WTC11 (cell line): ENCODE data around the gene COL4A2.

Experiments used
- FOXJ3 ChIP-seq: sonication (generic); formaldehyde crosslinking; IDR thresholded peaks from 2 replicates; pipeline ENCODE4 v1.9.0; 2021; ENCODE audit warnings: missing genetic modification reagents, mild to moderate bottlenecking, borderline replicate concordance
- IRF2 ChIP-seq: sonication (generic); formaldehyde crosslinking; IDR thresholded peaks from 2 replicates; pipeline ENCODE4 v1.8.0; 2022; ENCODE audit warnings: low read depth, missing genetic modification reagents, borderline replicate concordance
- MXD4 ChIP-seq: fragments of 250-450 bp; sonication (Bioruptor Pico); IDR thresholded peaks from 2 replicates; pipeline ENCODE4 v1.8.0; 2021; ENCODE audit warnings: mild to moderate bottlenecking, moderate library complexity, borderline replicate concordance
- NFE2L1 ChIP-seq: sonication (generic); formaldehyde crosslinking; IDR thresholded peaks from 2 replicates; pipeline ENCODE4 v1.8.1; 2023; ENCODE audit warnings: missing genetic modification reagents
- SP1 ChIP-seq: sonication (generic); formaldehyde crosslinking; conservative IDR thresholded peaks from 2 replicates; pipeline ENCODE4 v1.8.1; 2022; ENCODE audit warnings: missing genetic modification reagents
- ZNF121 ChIP-seq: sonication (generic); formaldehyde crosslinking; IDR thresholded peaks from 2 replicates; pipeline ENCODE4 v1.8.0; 2023; ENCODE audit warnings: missing genetic modification reagents
- ZNF263 ChIP-seq: sonication (generic); formaldehyde crosslinking; IDR thresholded peaks from 2 replicates; pipeline ENCODE4 v1.8.1; 2022; ENCODE audit warnings: low read depth, mild to moderate bottlenecking, moderate library complexity, missing genetic modification reagents
- TF ChIP-seq, protein P1 (sequence below): fragments of 200-600 bp; IDR thresholded peaks from 2 replicates; pipeline ENCODE4 v1.8.0; 2022; ENCODE audit warnings: antibody characterized with exemption
- TF ChIP-seq, protein P2 (sequence below): sonication (generic); formaldehyde crosslinking; IDR thresholded peaks from 2 replicates; pipeline ENCODE4 v1.8.0; 2023; ENCODE audit warnings: missing genetic modification reagents
- TF ChIP-seq, protein P3 (sequence below): sonication (generic); formaldehyde crosslinking; IDR thresholded peaks from 2 replicates; pipeline ENCODE4 v1.8.0; 2023; ENCODE audit warnings: mild to moderate bottlenecking, missing genetic modification reagents
- TF ChIP-seq, protein P4 (sequence below): fragments of 250-450 bp; sonication (Bioruptor Pico); conservative IDR thresholded peaks from 2 replicates; pipeline ENCODE4 v1.9.0; 2021; ENCODE audit warnings: mild to moderate bottlenecking
- TF ChIP-seq, protein P5 (sequence below): sonication (generic); formaldehyde crosslinking; IDR thresholded peaks from 2 replicates; pipeline ENCODE4 v1.8.1; 2023; ENCODE audit warnings: mild to moderate bottlenecking, missing genetic modification reagents

DNA sequence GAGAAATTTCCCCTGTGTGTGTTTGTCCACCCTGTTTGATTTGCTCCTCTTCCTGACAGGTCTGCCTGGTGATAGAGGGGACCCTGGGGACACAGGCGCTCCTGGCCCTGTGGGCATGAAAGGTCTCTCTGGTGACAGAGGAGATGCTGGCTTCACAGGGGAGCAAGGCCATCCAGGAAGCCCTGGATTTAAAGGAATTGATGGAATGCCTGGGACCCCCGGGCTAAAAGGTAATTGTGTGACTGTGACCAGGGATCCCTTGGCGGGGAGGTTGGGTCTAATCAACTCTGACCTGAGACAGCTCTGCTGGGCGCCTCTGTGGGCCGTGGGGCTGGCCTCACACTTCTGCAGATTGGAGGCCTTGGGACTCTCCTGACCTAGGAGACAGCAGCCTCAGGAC is 173.1 kb downstream of the COL4A2 start:
- TF ChIP-seq, protein P1, sequence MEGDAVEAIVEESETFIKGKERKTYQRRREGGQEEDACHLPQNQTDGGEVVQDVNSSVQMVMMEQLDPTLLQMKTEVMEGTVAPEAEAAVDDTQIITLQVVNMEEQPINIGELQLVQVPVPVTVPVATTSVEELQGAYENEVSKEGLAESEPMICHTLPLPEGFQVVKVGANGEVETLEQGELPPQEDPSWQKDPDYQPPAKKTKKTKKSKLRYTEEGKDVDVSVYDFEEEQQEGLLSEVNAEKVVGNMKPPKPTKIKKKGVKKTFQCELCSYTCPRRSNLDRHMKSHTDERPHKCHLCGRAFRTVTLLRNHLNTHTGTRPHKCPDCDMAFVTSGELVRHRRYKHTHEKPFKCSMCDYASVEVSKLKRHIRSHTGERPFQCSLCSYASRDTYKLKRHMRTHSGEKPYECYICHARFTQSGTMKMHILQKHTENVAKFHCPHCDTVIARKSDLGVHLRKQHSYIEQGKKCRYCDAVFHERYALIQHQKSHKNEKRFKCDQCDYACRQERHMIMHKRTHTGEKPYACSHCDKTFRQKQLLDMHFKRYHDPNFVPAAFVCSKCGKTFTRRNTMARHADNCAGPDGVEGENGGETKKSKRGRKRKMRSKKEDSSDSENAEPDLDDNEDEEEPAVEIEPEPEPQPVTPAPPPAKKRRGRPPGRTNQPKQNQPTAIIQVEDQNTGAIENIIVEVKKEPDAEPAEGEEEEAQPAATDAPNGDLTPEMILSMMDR = no peak
- TF ChIP-seq, protein P2, sequence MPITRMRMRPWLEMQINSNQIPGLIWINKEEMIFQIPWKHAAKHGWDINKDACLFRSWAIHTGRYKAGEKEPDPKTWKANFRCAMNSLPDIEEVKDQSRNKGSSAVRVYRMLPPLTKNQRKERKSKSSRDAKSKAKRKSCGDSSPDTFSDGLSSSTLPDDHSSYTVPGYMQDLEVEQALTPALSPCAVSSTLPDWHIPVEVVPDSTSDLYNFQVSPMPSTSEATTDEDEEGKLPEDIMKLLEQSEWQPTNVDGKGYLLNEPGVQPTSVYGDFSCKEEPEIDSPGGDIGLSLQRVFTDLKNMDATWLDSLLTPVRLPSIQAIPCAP (CRISPR knock-in tag) = no peak
- TF ChIP-seq NFE2L1 = no peak
- no peak for TF ChIP-seq SP1 (CRISPR knock-in tag)
- TF ChIP-seq, protein P3, sequence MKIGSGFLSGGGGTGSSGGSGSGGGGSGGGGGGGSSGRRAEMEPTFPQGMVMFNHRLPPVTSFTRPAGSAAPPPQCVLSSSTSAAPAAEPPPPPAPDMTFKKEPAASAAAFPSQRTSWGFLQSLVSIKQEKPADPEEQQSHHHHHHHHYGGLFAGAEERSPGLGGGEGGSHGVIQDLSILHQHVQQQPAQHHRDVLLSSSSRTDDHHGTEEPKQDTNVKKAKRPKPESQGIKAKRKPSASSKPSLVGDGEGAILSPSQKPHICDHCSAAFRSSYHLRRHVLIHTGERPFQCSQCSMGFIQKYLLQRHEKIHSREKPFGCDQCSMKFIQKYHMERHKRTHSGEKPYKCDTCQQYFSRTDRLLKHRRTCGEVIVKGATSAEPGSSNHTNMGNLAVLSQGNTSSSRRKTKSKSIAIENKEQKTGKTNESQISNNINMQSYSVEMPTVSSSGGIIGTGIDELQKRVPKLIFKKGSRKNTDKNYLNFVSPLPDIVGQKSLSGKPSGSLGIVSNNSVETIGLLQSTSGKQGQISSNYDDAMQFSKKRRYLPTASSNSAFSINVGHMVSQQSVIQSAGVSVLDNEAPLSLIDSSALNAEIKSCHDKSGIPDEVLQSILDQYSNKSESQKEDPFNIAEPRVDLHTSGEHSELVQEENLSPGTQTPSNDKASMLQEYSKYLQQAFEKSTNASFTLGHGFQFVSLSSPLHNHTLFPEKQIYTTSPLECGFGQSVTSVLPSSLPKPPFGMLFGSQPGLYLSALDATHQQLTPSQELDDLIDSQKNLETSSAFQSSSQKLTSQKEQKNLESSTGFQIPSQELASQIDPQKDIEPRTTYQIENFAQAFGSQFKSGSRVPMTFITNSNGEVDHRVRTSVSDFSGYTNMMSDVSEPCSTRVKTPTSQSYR (CRISPR knock-in tag) = no peak
- no peak for TF ChIP-seq IRF2
- TF ChIP-seq FOXJ3 (CRISPR knock-in tag) = no peak
- TF ChIP-seq, protein P4, sequence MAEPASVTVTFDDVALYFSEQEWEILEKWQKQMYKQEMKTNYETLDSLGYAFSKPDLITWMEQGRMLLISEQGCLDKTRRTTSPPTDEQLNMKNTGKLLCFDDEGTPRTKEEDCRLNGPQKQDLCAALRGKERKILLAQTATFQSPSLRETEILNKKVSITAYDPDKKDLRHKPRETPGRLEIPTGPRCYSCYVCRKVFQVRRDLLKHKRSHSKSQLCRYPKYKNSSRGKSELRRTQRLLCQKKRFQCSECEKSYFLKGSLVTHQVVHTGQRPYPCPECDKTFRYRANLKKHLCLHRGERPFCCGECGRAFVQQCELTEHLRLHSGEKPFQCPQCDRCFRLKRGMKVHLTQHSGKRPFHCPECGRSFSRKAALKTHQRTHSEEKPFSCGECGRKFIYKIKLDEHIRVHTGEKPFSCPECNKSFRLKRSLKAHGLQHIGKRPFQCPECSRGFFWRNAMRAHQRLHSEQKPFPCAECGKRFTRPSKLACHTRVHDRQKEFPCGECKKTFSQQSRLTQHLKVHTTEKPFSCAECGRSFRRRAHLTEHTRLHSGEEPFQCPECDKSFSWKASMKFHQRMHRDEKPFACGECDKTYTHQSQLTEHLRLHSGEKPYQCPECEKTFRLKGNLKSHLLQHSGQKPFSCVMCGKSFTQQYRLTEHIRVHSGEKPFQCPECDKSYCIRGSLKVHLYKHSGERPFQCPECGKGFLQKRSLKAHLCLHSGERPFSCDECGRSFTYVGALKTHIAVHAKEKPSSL (CRISPR knock-in tag) = no peak
- no peak for TF ChIP-seq ZNF263 (CRISPR knock-in tag)
- TF ChIP-seq ZNF121 (CRISPR knock-in tag) = no peak
- TF ChIP-seq, protein P5, sequence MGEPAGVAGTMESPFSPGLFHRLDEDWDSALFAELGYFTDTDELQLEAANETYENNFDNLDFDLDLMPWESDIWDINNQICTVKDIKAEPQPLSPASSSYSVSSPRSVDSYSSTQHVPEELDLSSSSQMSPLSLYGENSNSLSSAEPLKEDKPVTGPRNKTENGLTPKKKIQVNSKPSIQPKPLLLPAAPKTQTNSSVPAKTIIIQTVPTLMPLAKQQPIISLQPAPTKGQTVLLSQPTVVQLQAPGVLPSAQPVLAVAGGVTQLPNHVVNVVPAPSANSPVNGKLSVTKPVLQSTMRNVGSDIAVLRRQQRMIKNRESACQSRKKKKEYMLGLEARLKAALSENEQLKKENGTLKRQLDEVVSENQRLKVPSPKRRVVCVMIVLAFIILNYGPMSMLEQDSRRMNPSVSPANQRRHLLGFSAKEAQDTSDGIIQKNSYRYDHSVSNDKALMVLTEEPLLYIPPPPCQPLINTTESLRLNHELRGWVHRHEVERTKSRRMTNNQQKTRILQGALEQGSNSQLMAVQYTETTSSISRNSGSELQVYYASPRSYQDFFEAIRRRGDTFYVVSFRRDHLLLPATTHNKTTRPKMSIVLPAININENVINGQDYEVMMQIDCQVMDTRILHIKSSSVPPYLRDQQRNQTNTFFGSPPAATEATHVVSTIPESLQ (CRISPR knock-in tag) = no peak
- no peak for TF ChIP-seq MXD4 (CRISPR knock-in tag)
